CD4-positive, alpha-beta T cell treated with Interleukin-6 at 100 ng/mL for 8 hours (primary cell): ENCODE measurements around the gene RSRC2.
"Not testable (repeated sequence)": the region's sequence is repeated elsewhere in the genome, so short reads cannot be mapped to it uniquely, and the experiment has no call there.

Experiments
- DNase-seq: peaks from one replicate; pipeline ENCODE4 v3.0.0-alpha.2; 2020; ENCODE audit warnings: mixed read lengths, low spot score

Gene RSRC2

DNA sequence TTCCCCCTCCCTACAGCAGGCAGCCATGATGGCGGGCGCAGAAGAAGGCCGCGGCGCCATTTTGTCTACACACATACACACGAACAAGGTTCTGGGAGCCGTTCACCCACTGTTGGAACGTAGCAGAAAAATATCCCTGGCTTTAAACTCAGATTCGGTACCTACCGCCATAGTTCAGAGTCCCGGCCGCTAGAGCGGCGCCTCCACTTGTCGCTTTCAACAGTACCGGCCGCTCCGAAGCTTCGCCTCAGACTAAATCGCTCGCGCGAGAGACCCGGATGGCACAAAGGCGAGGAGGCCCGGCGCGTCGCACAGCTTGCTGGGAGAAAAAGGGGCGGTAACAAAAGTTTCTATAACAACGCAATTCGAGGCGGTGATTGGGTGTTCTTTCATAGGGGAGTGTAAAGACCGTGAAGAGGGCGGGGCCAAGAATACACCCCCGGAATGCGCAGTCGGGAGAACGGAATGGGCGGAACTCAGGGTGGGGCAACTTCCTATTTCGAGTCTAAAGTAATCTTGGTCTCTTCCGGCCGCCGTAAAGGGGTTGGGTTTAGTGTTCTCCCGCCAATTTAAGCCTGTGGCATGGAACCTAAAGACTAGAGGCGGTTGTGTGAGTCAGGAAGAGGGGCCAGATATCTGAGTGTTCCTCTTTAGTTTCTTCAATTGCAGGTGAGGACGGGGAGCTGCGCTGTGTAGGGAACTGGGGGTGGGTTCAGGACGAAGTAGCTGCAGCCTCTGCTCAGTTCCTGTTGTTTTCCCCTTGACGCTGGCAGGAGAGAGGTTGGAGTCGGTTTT lies at the start of gene RSRC2, which contains the start of gene KNTC1:
Gene RSRC2, minus strand, starts transcription at position 254 of the 795 bp plus-strand sequence. Its CDS starts 83 bp downstream, at position 171.
Gene KNTC1, plus strand, starts transcription at position 567 of the 795 bp plus-strand sequence. CDS start 2,815 bp downstream, outside the sequence.
- peak; percentile 99 for DNase-seq

DNA sequence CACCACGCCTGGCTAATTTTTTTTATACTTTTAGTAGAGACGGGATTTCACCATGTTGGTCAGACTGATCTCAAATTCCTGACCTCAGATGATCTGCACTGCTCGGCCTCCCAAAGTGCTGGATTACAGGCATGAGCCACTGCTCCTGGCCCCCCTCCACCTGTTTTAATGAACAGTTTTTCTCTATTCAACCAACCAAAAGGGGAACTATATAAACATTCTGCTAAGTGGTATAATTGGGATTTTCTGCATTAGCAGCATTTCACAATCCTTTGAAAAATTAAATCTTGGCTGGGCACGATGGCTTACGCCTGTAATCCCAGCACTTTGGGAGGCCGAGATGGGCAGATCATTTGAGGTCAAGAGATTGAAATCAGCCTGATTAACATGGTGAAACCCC lies 45.1 kb upstream of the RSRC2 start:
- no peak for DNase-seq

GRCh38 chr12:122570006-122570405 lies 43.3 kb upstream of the RSRC2 start:
- DNase-seq, result not testable (repeated sequence)

DNA sequence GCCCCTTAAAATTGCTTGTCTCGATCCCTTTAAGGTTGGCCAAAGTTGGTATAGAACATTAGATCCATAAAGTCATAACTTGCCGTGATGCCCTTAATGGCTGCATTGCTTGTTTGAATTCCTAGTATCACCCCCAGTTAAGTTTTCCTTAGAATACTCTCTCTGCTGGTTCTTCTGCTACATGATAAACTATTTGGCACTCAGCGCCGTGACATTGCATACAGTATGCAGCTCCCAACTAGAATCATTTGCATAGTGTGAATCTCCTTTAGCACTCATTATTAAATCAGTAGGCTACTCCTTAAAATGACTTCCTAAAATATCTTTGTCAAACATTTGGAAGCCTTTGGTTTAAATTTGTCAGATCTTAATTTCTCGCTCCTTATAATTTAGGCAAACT lies 42.6 kb upstream of the RSRC2 start:
- no peak for DNase-seq

- not testable (repeated sequence) for DNase-seq
These were observed 40.1 kb upstream of the RSRC2 start for GRCh38 chr12:122566816-122567215.

- no peak for DNase-seq
These were observed 36.6 kb upstream of the RSRC2 start for GRCh38 chr12:122563361-122563760.

DNA sequence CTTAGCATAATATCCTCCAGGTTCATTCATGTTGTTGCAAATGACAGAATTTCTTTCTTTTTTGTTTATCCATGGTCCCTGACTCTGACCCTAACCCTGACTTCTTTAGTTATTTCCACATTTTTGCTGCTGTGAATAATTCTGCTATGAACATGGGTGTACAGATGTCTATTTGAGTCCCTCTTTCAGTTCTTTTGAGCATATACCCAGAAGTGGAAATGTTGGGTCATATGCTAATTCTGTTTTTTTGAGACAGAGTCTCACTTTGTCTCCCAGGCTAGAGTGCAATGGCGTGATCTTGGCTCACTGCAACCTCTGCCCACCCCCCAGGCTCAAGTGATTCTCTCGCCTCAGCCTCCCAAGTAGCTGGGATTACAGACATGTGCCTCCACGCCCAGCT lies 33.4 kb upstream of the RSRC2 start:
- DNase-seq, result no peak

GRCh38 chr12:122558745-122559641 lies 32.3 kb upstream of the RSRC2 start:
- no peak for DNase-seq

DNA sequence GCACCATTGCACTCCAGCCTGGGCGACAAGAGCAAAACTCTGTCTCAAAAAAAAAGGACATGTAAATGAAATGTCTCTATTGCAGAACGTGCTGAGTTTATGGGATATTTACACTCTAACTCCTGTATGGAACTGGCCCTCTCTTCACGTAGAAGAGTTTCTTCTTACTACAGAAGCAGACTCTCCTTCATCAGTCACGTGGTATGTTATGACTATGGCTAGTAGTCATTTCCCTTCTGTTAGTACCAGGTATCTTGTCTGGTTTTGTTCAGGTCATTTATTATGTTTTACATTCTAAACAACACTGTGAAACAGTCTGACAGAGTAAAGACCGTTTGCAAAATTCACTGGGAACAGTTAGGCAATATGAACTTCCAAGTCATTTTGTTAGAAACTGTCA lies 20.6 kb upstream of the RSRC2 start:
- no peak for DNase-seq

DNA sequence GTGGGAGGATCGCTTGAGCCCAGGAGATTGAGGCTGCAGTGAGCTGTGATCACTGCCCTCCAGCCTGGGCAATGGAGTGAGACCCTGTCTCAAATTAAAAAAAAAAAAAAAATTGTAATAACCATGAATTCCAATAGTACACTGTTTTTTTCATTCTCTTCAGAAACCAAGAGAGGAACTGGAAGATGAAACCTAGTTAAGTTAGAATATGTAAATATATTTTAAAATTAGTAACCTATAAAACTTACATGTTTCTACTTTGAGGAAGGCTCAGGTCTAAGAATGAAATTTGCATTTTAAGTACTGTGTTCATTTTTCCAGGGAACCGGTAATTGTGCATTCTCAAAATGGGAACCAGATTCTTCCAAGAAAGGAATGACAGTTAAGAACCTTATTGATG lies 19.1 kb upstream of the RSRC2 start:
- no peak for DNase-seq

GRCh38 chr12:122544537-122544936 lies 17.8 kb upstream of the RSRC2 start:
- DNase-seq, result no peak

- DNase-seq, result no peak
These were observed 11.8 kb upstream of the RSRC2 start for GRCh38 chr12:122538496-122538895.

DNA sequence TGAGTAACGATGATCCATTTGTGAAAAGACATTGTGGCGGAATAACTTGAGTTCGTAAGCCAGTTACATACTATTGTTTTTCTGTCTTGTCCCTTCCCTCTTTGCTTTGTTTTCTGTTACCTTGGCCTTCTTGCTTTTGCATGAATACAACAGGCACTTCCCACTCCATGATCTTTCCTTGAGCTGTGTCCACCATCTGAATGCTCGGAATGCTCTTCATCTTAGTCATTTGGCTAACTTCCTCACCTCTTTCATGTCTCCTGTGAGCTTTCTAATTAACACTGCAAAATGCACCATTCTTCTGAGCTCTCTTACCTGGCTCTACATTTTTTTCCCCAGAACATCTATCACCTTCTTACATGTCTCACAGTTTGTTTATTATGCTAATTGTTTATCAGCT lies 10.3 kb upstream of the RSRC2 start:
- DNase-seq, result no peak

DNA sequence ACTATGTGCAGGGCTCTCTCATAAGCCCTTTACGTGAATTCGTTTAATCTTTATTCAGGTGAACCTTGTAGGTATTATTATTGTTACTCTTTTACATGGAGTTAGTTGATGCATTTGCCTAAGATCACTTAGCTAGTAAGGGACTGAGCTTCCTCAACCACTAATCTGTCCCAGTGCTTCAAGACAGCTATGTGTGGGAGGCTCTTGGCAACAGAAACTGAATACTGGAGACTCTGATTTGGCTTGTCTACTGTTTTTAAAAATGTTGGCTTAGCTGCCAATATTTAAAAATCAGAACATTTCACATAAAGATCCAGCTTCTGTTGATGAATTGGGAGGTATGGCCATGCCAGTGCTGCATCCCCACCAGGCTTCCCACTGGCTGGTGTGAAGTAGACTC lies 7.1 kb upstream of the RSRC2 start:
- DNase-seq, result no peak

GRCh38 chr12:122528992-122529391 lies 2.3 kb upstream of the RSRC2 start:
- DNase-seq, result no peak

GRCh38 chr12:122528582-122528981 lies 1.8 kb upstream of the RSRC2 start:
- no peak for DNase-seq

DNA sequence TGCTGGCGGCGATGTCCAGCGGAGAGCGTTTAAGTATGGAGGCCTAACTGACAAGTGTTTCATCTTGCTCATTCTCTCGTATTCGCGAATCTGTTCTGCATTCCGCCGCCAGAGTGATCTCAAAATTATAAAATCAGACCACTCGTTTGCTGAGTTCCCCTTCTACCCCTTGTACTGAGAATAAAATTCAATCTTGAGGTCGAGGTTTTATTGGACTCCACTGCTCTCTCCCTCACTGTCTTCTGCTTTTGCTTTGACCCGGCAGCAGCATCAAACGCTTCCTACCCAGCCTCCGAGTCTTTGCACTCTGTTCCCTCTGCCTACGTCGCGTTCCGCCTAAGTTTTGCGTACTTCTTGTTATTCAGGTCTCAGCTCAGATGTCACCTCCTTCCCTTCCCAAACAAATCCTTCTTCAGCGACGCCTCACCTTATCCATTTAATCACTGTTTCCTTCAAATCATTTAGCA lies 775 bp upstream of the RSRC2 start:
- DNase-seq, result peak; percentile 7

DNA sequence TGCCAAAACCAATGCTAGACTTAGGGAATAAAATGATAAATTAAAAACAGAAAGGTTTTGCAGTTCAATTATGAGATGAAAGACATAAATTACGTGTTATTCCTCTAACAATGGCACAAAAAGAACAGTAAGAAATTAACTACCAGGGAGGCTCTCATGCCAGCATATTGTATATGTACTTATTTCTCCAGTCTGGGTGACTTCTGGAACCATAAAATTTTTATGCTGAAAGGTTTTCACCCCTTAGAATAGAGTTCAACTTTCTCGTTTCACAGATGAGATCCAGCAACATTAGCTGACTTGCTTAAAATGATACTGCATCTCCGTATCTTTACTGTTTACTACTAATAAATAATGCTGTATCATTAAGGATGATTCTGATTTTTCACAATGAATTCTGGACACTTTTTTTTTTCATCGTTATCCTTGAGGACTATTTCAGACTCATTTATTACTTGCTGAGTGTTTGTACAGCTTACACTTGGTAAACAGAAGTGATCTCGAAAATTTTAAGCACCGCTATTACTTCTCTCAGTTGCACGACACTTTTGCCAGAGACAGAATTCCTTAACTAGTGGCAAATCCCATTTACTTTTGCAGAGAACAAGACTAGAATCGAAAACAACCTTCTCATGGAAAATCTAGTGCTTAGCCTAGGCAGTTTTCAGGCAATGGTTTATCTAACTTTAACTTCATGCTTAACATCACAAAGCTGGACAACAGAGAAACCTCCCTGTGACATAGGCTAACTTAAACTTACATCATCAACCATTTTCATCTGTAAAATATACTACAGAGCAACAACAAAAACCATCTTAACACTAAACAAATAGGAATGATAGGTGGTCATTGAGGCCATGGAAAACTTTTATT lies 2.7 kb downstream of the RSRC2 start:
- no peak for DNase-seq

- DNase-seq, result no peak
These were observed 3.5 kb downstream of the RSRC2 start for GRCh38 chr12:122523280-122523679.

- no peak for DNase-seq
These were observed 6.1 kb downstream of the RSRC2 start for GRCh38 chr12:122520676-122521075.

- no peak for DNase-seq
These were observed 7.3 kb downstream of the RSRC2 start for GRCh38 chr12:122519418-122519817.

- no peak for DNase-seq
These were observed 7.8 kb downstream of the RSRC2 start for GRCh38 chr12:122518908-122519307.
